Astrocyte (in vitro differentiated cells and primary cell): ENCODE data around the gene ATG16L1.

Source experiments
- EZH2 ChIP-seq: IDR thresholded peaks from 2 replicates; pipeline ENCODE4 v1.6.1; 2012; ENCODE audit warnings: mild to moderate bottlenecking, low read length, inconsistent platforms; ENCODE audit not compliant: insufficient read depth
- TF ChIP-seq, protein P1 (sequence below): IDR thresholded peaks from 2 replicates; pipeline ENCODE4 v1.5.1; 2011; ENCODE audit warnings: low read depth, mild to moderate bottlenecking, inconsistent platforms, low read length, moderate library complexity; ENCODE audit not compliant: insufficient read depth

DNA sequence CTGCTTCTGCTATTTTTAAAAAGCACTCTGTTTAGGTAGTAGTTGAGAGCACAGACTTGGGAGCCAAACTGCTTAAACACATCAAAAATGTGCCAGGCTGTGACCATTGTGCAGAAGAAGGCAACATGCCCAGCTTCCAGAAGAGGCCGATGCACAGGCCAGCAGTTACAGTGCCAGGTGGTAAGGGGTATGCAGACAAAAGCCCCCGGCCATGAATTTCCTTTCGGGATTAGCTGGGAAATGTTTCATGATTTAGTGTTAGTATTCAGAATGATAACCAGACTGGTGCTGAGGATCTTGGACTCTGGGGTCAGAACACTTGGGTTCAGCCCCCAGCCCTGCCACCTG lies 40.0 kb upstream of the ATG16L1 start:
- TF ChIP-seq, protein P1, sequence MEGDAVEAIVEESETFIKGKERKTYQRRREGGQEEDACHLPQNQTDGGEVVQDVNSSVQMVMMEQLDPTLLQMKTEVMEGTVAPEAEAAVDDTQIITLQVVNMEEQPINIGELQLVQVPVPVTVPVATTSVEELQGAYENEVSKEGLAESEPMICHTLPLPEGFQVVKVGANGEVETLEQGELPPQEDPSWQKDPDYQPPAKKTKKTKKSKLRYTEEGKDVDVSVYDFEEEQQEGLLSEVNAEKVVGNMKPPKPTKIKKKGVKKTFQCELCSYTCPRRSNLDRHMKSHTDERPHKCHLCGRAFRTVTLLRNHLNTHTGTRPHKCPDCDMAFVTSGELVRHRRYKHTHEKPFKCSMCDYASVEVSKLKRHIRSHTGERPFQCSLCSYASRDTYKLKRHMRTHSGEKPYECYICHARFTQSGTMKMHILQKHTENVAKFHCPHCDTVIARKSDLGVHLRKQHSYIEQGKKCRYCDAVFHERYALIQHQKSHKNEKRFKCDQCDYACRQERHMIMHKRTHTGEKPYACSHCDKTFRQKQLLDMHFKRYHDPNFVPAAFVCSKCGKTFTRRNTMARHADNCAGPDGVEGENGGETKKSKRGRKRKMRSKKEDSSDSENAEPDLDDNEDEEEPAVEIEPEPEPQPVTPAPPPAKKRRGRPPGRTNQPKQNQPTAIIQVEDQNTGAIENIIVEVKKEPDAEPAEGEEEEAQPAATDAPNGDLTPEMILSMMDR = no peak
- no peak for TF ChIP-seq EZH2
